Stimulated activated CD8-positive, alpha-beta memory T cell treated with anti-CD3 and anti-CD28 coated beads, Interleukin-2, amount 100 ng/mL, for 48 hours (primary cell): Measurements from ENCODE around the gene CLIC5.

Experiments used
- DNase-seq, 2 donors: peaks; one replicate each; pipeline ENCODE4 v3.0.0-alpha.2; 2020; ENCODE audit warnings: low read depth in 2 of 2

CLIC5 gene

DNA sequence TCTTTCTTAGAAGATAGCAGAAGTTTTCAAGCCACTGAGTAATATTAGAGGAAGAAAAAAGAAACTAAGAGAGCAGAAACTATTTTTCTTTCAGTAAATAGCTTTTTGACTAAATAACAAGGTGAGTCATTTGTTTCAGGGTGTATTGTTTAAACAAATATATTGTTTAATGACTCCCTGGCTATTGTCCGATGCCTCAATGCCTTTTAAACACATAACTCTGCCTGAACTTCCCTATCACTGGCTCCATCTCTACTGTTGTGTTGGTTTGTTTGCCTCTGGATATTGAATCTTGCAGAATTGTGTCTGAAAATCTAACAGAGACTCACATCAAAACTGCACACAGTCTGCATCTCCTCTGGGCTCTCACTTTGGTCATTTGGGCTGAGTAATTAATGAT is 19.6 kb upstream of the CLIC5 start:
- no peak for DNase-seq

DNA sequence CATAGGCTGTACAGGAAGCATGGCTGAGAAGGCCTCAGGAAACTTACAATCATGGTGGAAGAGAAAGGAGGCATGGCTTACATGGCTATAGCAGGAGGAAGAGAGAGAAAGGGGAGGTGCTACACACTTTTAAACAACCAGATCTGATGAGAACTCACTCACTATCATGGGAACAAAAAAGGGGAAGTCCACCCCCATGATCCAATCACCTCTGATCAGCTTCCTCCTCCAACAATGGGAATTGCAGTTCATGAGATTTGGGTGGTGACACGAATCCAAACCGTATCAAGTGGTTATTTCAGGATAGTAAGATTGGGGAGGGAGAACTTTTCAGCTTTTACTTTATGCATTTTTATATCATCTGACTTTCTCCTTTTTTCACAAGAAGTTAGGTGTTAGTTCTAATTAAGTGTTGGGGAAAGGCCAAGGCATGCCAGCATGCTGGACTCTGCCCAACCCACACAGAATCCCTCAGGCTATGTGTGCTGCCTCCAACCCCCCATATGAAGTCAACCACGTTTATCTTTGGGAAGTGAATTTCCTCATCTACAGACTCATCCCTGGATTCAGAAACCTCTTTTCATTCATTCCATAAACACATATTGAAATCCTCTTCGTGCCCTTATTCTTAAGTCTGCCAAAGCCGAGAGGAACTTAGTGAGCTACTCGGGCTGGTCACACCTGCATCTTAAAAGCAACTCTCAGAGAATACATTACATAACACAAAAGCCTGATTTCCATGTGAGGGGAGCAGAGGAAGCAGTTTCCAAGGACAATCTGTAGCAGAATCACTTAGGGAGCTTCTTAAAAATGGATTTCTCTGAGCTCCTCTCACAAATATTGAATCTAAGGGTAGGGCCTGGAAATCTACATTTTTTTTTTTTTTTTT is 16.7 kb upstream of the CLIC5 start:
- no peak for DNase-seq

DNA sequence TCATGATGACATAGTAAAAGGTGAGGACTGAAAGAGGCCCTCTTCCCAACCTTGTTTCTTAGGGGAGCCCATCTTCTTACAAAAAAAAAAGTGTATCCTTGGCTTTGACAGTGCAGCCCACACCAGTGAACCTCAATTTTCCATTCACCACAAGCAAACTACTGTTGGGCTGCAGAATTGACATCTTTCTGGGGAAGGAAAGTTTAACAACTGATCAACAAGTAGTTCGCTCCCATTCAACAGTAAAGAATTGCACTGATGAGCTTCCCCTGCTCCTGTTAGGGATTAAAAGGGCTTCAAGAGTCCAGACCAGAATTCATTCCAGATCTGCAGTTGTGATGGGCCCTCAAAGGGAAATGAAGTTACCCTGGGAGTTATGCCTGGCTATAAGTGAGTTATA is 13.9 kb upstream of the CLIC5 start:
- DNase-seq, result no peak

DNA sequence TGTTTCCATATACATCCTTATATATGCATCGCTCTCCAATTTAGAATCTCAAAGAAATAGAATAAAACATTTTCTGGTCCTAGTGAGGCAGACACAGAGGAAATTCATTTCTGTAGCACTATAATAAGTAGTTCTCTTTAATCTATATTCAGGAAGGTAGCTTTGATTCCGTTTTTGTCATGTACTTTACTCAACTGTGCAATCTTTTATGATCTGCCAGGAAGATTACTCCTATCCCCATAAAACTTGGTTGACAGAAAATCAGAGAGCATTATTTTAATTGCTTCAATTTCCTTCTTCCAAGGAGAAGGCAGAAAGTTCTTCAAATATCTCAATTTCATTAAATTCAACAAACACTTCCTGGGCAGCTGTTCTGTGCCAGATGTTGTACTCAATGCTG is 10.6 kb upstream of the CLIC5 start:
- DNase-seq, result no peak

DNA sequence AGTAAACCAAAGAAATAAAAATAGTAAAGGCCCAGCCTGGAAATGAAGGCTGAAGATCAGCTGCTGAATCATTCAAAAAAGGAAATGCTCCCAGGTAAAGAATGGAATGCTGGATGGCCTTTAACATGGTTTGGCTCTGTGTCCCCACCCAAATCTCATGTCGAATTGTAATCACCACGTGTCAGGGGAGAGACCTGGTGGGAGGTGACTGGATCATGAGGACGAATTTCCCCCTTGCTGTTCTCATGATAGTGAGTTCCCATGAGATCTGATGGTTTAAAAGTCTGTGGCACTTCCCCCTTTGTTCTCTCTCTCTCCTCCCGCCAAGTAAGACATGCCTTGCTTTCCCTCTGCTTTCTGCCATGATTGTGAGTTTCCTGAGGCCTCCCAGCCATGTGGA is 9.9 kb upstream of the CLIC5 start:
- no peak for DNase-seq

DNA sequence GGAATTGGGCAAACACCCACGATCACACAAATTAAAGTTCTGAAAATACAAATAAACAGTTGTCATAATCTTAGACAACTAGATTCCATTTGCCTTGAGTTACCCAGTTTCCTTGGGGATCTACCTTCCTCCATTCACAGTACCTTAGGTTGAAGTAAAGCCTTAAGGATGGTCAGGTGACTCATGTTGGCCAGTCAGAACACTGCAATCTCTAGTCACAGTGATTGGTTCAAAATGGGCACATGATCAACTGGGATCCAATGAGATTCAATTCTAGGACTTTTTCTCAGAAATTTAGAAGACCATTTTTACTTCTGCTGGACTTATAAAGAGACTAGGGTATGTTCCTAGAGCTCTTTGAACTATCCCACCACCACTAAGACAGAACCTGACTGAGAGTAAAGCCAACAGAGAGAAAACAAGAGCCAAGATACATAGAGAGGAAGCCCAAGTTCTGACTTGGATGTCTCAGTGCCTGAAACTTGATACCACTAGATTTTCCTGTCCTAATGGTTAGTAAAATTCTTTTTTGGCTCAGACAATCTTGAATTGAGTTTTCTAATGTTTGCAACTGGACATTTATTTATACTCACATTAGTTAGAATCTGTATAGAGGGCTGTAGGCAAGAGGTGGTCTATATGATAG is 8.6 kb upstream of the CLIC5 start:
- DNase-seq, result no peak

DNA sequence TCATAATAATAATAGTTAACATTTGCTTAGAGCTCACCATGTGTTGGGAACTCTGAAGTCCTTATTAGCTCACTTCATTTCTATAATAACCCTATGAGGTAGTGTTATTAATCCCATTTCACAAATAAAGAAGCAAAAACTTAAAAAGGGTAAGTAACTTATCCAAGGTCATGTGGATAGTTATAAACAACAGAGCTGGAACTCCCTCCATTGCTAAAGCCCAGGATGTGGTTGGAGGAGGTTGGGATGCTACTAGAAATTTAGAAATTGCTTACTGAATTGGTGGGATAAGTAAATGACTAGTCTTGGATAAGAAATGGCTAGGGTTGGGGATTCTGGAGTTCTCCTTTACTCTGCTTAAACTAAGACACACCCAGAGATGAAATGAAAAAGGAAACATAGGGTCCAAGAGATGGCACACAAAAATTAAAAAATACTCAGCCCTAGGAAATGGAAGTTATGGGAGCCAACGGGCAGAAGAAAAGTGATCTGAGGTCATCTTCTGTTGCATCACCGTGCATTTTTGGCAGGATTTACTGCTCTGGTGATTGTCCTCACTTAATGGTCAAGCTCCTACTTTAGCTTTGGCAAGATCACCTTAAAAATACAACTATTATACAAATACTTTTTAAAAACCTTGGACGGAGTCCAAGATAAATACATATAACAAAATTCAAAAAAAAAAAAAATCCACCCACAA is 7.7 kb upstream of the CLIC5 start:
- no peak for DNase-seq

DNA sequence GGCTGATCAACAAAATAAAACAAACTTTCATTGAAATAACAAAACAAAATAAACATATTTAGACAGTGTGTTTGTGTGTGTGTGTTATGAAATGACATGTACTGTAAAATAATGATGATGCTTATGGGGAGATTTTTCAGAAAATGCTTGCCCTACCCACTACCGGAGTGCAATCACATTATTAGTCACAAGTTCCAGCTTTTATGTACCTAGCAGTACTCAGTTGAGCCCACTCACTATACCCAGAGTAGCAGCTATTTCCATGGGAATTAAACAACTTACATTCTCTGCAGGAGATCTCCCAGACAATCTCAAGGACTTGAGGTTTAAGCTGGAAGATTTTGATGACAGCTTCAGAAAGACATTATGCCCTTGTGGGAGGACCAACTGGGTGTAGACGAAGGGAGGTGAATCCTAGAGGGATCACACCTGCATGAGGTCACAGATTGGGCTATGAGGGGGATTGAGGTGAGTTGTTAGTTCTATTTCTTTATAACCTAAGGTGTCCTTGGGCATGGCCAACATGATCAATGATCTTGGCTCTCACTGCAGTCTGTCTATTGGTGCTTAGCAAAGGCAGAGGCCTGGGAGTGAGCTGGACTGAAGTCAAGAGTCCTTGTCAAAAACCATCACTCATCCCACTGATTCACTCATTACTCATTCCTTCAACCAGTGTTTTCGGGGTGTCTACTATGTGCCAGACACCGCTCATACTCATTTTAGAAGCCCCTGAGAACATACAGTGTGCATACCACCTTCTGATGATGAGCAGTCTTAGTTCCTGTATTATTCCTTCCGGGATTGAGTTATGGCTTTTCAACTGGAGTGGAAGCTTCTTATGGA is 6.7 kb upstream of the CLIC5 start:
- no peak for DNase-seq

DNA sequence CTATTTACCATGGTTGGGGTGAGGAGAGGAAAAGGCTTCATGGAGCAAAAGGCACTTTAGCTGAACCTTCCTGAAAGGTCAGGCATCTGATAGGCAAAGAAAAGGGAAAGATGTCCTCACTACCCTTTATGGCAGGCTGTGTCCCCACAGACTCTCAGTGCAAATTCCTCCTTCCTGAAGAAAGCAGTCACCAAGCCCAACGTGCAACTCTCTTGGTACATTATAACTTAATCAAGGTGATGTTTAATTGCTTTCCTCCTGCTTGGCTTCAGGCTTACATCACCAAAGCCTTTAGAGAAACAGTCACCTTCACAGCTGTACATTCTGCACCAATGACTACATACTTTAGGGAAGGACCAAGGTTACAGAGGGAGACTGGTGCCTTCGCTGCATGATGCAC is 2.1 kb upstream of the CLIC5 start:
- no peak for DNase-seq

DNA sequence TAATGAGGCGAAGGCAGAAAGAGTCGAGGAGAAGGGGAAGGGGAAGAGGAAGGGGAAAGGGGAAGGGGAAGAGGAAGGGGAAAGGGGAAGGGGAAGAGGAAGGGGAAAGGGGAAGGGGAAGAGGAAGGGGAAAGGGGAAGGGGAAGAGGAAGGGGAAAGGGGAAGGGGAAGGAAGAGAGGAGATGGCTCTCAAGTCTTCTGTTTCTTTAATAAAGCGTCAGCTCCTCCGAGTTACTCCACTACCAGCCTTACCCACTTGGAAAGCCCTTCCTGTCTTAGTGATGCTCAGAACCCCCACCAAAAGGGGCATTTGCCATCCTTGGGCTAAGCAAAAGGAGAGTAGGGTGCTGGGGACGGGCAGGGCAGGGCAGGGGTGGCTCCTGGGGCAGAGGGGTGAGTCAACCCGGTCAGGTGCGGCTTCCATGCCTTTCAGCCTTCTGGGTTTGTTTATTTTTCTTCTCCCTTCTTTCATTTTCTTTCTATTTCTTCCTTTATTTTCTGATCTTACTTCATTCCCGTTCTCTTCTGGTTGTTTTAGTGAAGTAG is 476 bp upstream of the CLIC5 start:
- DNase-seq, result no peak

DNA sequence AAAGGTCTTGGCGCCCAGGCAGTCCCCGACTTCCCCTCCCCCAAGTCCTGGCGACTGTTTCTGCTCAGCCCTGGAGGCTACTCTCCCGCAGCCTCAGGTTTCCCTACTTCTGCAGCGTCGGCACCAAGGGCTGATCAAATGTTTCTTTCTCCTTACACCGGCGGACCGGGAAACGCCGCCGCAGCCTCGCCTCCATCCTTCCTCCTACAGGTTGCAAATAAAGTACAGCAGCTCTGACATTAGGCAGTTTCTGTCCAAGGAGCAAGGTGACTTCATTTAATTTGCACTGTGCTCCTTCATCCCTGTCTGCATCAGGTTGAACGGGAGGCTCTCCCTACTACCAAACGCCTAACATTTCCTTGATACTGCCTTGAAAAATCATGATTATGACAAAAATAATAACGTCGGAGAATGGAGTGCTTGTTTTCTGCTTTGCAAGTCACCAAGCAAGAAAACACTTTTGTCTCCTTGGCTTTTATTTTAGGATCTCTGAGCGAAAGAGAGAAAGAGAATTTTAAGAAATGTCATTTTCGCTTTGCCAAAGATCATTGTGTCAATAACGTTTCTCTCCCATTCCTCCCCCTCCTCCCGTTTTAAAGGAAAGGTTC is 1.0 kb downstream of the CLIC5 start:
- peak in 1 of 2 donors; percentile 17 for DNase-seq

DNA sequence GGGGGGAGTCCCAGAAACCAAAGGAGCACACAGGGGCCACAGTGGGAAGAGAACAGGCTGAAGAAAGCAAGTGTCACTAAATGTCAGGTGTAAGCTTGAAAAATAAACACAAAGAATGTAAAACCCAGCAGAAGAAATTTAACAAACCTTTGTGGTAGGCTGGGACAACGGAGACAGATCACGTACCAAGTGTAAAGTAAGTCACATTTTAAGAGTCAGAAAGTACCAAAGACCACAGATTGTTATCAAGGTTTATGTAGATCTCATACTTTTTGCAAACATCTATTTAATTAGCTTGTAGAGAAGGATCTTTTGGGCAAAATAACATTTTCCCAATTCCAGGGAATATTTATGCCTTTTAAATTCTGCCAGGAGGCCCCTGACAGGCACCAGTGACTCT is 1.6 kb downstream of the CLIC5 start:
- no peak for DNase-seq

DNA sequence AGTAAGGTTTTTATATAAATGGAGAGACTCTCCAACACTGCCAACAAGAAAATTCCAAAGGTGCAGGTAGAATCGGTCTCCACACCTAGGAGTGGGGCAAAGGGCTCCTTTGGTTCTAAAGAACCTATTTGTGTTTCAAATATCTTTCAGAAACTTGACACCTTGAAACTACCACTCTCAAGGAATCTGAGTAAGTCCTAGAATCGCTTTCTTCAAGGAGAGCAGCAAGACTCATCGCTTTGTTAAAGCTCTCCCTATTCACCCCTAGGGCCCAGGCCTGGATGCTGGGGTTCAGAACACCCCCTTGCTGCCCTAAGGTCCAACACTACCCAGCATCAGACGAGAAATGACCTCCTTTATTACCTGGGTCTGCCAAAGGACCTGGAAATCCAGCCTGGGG is 2.0 kb downstream of the CLIC5 start:
- no peak for DNase-seq

DNA sequence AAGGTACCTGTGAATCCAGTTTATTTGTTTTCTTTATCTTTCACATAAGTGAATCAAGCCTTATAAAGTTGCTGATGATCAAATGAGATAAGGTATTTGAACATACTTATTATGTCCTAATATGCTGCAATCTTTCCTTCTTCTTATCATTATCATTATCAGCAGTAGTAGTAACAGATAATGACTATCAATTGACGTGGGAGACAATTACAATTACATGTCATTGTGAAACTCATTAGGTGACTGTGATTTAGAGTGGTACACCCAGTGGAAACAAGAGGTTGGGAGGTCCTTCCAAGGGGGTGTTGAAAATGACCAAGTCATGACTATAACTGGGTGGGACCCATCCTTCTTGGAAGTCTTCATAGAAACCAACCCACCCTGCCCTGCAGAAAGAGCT is 2.8 kb downstream of the CLIC5 start:
- DNase-seq, result no peak

DNA sequence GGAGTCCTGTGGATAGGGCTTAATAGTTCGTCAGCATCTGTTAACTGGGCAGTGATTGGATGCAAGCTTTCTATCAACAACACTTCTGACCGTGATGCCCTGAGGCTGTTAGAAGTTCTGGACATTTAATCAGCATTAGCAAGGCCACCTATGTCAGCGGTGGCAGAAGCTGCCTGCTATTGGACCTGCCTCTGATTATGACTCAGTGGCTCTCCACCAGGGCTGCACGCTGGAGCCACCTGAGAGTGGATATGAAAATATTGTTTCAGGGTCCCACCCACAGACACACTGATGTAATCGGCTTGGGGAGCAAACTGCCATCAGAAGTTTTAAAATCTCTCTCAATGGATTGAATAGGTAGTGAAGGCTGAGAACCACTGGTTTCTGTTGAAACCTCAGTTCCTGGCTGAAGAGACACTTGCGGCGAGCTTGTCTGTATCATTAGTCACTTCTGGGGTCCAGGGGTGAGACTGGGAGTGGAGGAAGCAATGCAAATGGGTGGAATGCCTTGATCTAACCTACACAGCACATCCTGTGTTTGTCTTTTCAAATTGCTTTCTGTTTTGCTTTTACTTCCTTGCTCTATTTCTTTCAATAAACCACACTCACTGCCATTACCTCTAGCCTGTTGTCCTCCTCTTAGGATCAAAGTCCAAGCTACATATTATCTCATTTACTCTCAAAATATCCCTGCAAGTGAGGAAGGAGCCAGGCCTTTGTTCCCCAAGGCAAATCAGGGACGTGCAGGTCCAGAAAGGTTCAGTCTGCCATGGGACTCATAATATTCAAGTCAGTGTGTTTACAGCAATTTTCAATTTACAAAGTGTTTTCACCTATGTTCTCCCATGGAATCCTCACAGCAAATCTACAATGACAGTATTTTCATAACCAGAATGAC is 4.2 kb downstream of the CLIC5 start:
- peak in 1 of 2 donors; percentile 37 for DNase-seq

DNA sequence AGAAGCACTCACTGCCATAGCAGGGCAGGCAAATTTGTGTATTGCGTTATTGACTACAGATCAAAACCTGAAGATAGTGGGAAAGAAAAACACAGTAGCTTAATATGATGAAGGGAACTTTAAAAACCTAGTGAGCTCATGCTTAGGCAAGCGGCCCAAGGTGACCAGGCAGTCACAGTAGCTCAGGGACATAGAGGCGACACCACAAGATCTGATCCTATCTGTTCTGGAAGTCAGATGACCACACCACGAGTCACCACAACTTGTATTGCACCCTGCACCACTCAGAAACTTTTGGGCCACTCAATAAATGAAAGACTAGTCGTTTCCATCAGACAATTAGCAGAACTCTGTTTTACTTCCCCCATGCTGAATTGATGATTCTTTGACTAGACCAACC is 4.9 kb downstream of the CLIC5 start:
- peak in 1 of 2 donors; percentile 17 for DNase-seq

DNA sequence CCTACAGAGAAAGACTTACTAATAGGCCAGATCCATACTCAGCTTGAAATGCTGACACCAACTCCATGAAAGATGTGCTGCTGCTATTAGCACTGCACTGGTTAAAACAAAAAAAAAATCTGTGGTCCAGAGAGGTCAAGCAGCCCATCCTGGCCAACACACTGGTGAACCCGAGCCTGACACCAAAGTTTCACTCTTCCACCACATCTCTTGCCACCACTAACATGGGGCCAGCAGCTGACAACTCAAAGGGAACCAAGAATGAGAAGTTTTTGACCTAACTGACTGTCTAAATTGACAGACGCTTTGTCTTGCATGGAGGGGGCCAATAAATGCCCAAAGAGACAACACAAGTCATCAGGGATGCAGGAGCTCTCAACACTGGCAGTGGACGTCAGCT is 5.4 kb downstream of the CLIC5 start:
- DNase-seq, result no peak

DNA sequence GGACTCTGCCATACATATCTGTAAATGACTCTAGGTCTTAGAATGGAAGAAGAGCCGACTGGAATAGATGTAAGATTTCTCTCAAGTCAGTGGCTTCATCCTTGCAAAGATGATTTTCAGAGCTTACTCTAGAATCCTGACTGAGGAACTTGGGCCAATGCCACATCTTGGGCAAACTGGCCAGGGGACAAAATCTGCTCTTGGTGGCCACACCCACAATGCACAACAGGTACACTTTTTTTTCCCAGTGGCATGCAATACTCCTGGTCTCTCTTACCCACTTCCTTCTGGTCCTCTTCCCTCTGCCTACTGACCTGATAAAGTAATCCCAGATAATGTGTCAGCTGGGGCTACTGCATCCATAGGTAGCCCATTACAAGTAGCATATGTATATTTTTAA is 13.4 kb downstream of the CLIC5 start:
- no peak for DNase-seq

DNA sequence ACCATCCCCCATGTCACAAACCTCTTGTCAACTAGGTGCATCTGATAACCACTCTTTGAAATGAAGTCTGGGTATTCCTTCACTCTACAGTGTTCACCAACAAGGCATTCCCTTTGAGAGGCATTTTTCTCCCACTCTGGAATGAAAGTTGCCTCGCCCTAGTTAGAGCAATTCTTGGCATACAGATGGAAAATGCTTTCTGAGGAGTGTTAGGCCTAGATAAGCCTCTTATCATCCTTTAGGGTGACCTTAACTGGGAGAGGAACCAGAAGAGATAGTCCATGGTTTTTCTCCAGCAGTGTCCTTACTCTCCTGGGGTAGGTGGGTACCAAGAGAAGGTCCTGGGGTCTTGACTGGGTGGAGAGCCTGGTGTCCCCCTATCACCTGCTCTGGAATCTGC is 14.8 kb downstream of the CLIC5 start:
- DNase-seq, result no peak

DNA sequence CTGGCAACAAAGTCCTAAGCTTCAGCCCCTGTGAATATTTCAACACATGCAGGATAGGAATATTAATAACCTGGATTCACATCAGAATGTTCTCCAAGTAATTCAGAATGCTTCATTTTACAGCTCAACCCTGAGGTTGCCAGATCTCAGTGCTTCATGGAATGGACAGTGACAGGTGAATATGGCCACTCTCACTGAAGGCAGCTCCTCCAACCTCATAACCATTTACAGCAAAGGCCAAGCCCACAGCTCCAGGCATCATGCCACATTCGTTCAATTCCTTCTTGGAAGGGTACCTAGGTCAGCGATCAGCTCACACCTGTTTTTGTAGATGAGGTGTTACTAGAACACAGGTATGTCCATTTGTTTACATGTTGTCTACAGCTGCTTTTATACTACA is 17.1 kb downstream of the CLIC5 start:
- no peak for DNase-seq
